ENCODE data around the gene ELAVL4.
"Not testable (repeated sequence)": the region's sequence is repeated elsewhere in the genome, so short reads cannot be mapped to it uniquely, and the experiment has no call there.

The ELAVL4 gene

DNA sequence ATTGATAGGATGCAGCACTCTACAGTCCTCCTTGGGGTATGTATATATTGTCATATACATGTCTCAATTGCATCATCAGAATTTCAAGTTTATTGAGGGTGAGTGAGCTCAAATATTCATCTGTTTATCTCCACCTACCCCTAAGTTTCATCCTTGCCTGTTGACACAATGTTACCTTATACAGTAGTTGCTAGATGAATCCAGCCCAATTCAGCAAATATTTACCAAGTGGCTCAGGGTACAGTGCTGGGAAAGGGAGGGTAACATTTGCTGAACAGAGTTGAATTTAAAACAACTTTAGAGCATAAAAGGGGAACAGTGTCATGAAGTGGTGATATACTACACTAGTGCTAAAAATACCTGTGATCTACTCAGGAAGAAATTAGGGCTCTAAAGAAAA lies 14.4 kb downstream of the ELAVL4 start:
- DNase-seq (ENCODE audit: low read depth, low spot score) = no peak

- no peak for DNase-seq (ENCODE audit: low read depth, low spot score)
Measured at GRCh38 chr1:50126927-50127715, 18.4 kb downstream of the ELAVL4 start.

GRCh38 chr1:50129201-50129600 lies 20.5 kb downstream of the ELAVL4 start:
- no peak for DNase-seq (ENCODE audit: low read depth, low spot score)

- no peak for DNase-seq (ENCODE audit: low read depth, low spot score)
Measured at GRCh38 chr1:50132347-50132894, 23.7 kb downstream of the ELAVL4 start.

GRCh38 chr1:50135716-50136115 lies 27.0 kb downstream of the ELAVL4 start:
- DNase-seq (ENCODE audit: low read depth, low spot score) = no peak

DNA sequence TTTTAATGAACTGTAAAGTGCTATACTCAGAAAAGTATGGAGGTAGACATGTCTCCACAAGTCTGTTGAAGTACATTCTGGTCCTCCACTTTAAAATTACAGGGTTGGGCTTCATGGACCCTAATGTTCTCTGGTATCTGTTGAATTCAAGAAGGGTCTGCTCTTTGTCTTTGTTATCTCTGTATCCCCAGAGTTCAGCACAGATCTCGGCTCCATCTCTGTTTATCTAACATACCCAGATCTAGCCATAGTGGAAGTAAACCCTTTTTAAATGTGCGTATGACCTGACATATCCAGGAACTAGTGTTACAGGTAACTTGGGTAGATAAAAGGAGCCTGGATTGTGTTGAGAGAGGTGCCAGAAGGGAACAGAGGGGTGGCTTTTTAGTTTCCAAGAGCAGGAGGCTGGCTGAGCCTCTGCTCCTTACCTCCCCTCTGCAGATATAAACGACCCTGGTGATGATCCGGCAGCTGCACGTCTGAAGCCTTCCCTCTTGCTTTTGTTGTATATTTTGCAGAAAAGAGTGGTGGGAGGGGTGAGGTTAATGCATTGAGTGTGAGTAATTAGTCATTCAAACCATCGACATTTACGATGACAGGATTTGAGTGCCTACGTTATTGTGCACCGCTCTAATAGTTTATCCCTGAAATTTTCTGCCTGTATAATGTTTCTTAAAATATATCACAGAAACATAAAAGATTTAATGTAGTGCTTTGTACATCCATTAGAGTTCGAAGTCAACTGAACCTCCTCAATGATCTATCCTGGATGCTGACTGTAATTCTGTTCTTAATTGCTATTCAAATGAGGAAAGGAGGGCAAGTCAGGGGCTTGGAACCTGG lies 30.8 kb downstream of the ELAVL4 start:
- DNase-seq (ENCODE audit: low read depth, low spot score) = no peak

DNA sequence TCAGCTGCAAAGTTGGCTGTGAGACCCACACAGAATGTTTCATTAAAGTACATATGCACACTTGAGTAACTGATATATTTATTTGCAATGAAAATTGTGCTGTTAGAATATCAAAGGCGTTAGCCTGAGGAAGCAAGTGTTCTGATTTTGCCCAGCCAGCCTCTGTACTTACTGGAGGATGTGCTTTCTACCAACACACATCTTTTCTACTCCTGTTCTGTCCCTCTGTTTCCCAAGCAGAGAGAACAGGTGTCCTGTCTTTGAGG lies 31.4 kb downstream of the ELAVL4 start:
- DNase-seq (ENCODE audit: low read depth, low spot score) = no peak

- no peak for DNase-seq (ENCODE audit: low read depth, low spot score)
Measured at GRCh38 chr1:50147191-50147850, 38.6 kb downstream of the ELAVL4 start.

GRCh38 chr1:50148142-50148923 lies 39.6 kb downstream of the ELAVL4 start:
- no peak for DNase-seq (ENCODE audit: low read depth, low spot score)

GRCh38 chr1:50152236-50152635 lies 43.5 kb downstream of the ELAVL4 start:
- no peak for DNase-seq (ENCODE audit: low read depth, low spot score)

- DNase-seq (ENCODE audit: low read depth, low spot score) = no peak
Measured at GRCh38 chr1:50155541-50155940, 46.8 kb downstream of the ELAVL4 start.

GRCh38 chr1:50156241-50157010 lies 47.7 kb downstream of the ELAVL4 start:
- DNase-seq (ENCODE audit: low read depth, low spot score) = no peak

GRCh38 chr1:50157306-50157941 lies 48.7 kb downstream of the ELAVL4 start:
- DNase-seq (ENCODE audit: low read depth, low spot score) = no peak

DNA sequence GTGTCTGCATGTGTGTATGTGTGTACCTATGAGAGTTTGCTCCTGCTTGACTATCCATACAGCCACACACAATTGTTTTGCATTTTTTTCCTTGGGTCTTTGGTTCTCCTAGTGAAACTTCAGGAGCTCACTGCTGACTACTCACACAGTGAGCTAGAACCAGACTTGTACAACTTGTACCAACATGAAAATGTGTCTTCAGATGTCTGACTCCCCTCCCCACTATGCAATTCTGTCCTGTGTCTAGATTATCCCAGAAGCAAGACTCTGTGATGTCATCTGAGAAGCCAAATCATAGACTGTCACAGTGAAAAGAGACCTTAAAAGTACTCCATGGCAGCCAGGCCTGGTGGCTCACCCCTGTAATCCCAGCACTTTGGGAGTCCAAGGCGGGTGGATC lies 49.7 kb downstream of the ELAVL4 start:
- no peak for DNase-seq (ENCODE audit: low read depth, low spot score)

GRCh38 chr1:50163680-50164079 lies 55.0 kb downstream of the ELAVL4 start:
- DNase-seq (ENCODE audit: low read depth, low spot score) = no peak

DNA sequence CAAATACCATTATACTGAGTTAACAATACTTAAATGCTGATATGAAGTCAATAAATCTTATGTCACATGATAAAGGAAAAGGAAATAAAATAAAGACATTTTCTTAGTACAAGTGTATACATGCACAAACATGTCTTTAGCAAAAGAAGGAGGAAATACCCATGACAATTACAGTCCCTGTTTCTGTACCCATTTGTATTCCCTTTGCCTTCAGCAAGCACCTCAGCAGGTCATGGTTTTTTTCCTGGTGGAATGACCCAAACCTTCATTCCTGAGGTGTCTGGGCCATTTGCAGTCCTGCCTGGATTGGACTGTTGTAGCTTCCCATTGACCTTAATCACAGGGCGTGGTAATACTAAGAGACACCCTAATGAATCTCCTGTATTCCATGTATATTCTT lies 57.6 kb downstream of the ELAVL4 start:
- DNase-seq (ENCODE audit: low read depth, low spot score) = not testable (repeated sequence)

DNA sequence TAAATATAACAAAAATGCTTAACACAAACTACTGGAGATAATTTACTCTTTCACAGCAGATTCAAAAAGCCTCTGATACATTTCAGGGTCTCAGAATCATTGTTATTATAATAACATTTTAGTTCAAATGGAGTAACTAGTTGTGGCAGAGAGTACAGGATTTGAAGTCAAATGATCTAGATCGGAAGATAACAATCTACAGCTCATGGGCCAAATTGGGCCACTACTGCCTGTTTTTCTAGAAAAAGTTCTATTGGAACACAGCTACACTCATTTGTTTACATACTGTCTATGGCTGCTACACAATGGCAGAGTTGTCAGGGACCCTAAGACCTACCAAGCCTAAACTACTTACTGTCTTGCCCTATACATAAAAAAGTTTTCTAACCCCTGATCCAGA lies 63.6 kb downstream of the ELAVL4 start:
- no peak for DNase-seq (ENCODE audit: low read depth, low spot score)

DNA sequence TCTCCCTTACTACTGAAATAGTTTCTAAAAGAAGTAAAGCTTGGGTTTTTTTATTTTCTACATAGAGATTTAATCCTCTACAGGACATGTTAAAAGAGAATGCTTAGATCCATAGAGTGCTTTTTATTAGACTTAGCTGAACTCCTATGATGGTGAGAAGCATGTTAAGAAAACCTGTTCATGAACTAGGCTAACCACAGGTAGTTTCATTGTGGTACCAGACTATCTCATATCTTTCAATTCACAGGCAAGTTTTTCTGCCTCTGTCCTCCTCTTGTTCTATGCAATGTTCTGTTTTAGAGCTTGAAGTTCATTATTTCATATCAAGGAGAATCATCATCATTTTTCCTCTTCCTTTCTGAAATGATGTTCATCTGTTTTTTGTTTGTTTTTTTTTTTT lies 65.4 kb downstream of the ELAVL4 start:
- no peak for DNase-seq (ENCODE audit: low read depth, low spot score)

DNA sequence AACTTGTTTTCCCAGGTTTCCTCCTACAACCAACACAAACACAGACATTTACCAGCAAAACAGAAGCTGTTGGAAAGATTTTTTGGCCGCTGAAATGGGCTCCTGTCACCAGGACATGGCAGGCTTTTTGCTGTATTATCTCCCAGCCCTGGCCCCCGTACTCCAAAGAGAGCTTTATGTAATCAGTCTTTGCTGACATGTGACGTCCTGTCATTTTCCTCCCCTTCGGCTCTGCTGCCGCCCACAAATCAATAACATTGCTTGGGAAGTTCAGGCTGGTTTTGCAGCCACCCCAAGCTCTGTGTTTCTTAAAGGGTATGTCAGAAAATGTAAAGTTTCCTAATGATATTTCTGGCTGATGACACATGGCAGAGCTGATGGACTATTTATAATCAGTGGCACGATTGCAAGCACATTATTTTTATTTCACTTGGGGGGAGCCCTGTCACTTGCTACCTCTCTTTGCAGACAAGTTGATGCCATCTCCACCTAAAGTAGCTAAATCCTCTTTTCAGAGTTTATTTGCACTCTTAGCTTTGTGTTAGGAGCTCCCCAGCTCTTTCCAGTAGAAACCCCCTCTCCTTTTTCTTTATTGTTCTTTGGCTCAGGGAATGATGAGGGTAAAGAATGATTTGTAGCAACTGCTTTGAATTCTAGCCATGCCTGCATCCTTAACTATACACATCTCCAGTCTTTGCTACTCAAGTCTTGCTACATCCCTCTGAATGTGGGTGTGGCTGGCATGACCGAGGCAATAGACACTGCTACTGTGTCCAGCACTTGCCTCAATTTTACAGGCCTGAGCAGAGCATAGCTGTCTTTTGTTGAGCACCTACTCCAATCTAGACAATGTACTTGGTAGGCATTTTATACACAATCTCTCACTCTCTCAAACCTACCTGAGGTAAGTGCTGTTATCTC lies 67.3 kb downstream of the ELAVL4 start:
- DNase-seq (ENCODE audit: low read depth, low spot score) = no peak

Measured in brain pericyte (primary cell).